HG02678 (cell line): Measurements from ENCODE around the gene ABR.
"Not testable (repeated sequence)": the region's sequence is repeated elsewhere in the genome, so short reads cannot be mapped to it uniquely, and the experiment has no call there.

Source experiments
- ATAC-seq: cut with Tn5 transposase; IDR thresholded peaks from one replicate; pipeline ENCODE4 v1.9.1; 2021; ENCODE audit warnings: mild to moderate bottlenecking, moderate library complexity; ENCODE audit not compliant: unreplicated experiment

Gene ABR

GRCh38 chr17:1050246-1050995, 129.4 kb downstream of the ABR start:
- ATAC-seq: no peak

GRCh38 chr17:1049446-1050225, 130.1 kb downstream of the ABR start:
- ATAC-seq: no peak

DNA sequence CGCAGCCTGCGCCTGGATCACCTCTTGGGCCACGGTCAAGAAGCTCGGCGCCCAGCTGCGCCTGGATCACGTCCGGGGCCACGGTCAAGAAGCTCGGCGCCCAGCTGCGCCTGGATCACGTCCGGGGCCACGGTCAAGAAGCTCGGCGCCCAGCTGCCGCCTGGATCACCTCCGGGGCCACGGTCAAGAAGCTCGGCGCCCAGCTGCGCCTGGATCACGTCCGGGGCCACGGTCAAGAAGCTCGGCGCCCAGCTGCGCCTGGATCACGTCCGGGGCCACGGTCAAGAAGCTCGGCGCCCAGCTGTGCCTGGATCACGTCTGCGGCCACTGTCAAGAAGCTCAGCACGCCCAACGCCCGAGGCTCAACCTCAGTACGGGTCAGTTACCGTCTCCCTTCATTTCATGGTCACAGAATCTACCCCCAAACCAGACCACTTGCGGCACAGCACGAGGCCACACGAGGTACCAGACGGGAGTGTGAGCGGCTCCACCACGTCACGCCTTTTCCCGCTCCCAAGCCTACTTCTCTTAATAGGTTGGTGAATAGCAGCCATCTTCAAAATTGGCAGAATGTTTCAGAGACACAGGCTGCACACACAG, 131.2 kb downstream of the ABR start:
- ATAC-seq: not testable (repeated sequence)

- no peak for ATAC-seq
Measured at GRCh38 chr17:1047879-1048470, 131.8 kb downstream of the ABR start.

- no peak for ATAC-seq
Measured at GRCh38 chr17:1047177-1047878, 132.5 kb downstream of the ABR start.

DNA sequence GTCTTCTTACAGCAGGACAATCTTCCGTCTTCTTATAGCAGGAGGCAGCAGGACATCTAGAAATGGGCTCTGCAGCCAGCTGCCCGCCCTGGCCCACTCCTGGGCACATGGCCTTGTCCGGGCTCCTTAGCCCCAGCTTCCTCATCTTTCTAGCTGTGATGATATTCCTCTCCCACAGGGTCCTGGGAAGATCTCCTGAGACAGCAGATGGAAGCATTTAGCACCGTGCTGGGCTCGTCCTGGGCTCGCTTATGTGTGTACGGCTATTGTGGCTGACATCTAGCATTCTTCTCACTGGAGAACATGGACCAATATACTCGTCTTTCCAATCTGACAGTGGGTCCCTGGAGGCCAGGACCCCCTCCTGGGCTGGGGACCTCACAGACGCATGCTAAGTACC, 134.3 kb downstream of the ABR start:
- ATAC-seq: no peak

DNA sequence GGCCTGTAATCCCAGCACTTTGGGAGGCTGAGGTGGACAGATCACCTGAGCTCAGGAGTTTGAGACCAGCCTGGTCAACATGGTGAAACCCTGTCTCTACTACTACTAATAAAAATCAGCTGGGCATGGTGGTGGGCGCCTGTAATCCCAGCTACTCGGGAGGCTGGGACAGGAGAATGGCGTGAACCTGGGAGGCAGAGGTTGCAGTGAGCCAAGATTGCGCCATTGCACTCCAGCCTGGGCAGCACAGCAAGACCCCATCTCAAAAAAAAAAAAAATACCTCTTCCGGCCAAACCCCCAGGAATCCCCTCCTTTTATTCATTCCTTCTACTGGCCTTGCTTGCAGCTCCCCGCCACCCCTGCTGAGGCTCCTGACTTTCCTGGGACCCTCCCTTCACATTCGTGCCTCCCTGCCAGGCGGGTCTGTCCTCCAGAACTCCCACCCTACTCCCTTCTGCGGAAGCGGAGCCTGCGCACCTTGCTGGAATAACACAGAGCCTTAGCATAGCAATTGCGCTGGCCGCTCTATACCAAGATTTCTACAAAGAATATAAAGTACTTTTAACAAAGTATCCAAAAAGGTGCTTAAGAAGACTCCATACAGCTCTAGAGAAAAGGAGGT, 135.3 kb downstream of the ABR start:
- ATAC-seq: not testable (repeated sequence)

DNA sequence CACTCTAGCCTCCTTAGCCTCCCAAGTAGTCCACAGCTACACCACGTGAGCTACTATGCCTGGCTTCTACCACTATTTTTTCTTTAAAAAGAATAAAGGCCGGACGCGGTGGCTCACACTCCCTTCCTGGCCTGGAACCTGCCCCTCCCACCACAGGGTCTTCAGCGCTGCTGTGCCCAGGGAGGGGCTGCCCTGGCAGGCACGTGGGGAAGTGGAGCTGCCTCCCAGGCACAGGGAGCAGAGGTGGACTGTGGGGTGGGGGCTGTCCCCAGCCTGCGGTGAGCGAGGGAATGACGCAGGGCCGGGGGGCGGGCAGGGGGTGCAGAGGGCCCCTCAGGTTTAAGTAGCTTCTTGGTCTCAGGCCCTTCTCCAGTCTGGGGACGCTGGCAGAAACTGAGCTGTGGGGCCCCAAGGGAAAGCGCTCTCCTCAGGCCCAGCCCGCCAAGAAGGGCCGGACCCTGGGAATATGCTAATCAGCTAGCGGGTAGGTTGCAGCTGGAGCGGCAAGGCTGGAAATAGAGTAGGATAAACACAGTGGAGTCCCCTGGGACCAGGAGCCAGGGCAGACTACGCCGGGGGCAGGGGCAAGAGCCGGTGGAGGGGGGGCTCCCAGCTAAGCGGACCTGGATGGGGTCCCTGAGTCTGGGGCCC, 136.1 kb downstream of the ABR start:
- no peak for ATAC-seq

DNA sequence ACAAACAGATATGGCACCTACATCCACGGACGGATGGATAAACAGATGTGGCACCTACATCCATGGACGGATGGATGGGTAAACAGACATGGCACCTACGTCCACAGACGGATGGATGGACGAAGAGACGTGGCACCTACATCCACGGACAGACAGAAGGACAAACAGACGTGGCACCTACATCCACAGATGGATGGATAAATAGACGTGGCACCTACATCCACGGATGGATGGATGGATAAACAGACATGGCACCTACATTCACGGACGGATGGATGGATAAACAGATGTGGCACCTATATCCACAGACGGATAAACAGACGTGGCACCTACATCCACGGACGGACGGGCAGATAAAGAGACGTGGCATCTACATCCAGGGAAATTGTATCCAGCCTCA, 137.3 kb downstream of the ABR start:
- ATAC-seq: no peak

DNA sequence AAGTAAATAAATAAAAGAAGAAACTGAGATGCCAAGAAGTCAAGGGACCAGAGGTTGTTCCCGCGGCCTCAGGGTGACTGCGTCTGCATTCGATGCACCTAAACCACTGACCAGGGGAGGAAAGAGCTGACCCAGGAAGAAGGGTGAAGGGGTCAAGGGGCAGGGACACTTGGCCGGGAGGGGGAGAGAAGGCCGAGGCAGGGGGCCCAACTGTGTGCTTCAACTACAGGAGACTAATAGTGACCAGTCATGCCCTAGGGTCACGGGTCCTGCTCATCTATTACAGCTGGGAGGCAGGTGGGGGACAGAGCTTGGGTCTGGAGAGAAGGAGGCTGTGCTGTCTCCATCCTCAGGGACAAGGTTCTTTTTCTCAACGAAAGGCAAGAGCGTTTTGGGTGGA, 138.0 kb downstream of the ABR start:
- ATAC-seq: no peak

DNA sequence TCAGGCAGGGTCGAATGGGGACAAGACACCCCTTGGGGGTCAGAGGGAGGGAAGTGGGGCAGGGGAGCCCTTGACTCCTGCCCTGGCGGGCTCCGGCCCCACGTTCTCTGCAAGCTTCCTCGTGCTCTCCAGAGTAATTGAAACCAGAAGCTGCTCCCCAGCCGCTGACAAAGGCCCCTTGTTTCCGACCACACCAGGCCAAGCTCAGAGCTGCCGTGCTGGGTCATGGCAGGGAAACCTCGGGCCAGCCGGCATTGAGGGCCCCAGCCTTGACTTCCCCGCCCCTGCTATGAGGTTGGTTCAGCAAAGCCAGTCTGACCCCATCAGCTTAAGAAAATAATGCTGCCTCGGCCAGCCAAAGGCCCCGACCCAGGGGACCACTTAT, 139.6 kb downstream of the ABR start:
- no peak for ATAC-seq

DNA sequence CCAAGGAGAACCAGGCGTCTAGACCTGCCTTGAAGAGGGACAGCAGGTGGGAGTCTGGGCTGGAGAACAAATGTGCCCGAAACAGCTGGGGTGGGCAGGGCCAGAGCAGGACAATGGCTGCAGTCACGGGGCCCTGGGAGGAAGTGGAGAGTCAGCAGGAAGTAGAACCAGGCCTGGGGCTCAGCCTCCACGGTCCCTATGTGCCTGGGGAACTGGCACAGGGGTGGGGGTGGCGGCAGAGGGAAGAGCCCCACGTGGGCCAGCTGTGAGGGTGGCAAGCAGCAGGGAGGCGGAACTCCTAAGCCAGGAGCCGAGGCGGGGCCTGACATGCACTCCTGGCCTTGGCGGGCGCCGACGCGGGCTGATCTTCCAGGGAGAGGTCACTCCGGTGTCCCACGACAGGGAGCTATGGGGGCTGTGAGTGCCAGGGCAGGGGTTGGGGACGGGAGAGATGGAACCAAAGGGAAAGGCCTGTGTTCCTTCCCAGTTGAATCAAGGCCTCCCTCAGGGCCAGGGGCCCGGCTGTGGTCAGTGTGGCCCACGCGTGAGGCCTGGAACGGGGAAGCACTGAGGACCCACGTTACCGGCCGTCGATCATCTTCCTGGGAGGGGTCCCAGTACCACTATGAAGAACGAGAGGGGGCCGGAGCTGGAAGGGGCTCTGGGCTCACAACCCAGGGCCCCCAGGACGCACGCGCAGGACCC, 140.1 kb downstream of the ABR start:
- no peak for ATAC-seq

DNA sequence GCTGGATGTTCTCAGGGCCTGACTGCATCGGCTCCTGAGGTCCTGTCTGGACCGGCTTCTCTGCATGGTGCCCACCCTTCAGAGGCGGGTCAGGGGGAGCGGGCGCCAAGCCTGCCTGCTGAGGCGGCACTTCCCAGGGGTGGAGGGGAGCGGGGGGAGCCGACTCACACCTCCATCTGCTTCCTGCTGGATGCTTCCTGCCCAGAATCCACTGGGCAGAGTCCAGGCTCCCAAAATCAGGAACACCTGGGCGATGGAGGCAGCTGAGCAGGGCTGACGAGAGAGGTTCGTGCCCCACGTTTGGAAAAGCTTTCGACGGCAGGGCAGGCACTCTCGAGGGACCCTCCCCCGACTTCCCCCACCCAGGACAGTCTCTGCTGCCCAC, 140.7 kb downstream of the ABR start:
- no peak for ATAC-seq

DNA sequence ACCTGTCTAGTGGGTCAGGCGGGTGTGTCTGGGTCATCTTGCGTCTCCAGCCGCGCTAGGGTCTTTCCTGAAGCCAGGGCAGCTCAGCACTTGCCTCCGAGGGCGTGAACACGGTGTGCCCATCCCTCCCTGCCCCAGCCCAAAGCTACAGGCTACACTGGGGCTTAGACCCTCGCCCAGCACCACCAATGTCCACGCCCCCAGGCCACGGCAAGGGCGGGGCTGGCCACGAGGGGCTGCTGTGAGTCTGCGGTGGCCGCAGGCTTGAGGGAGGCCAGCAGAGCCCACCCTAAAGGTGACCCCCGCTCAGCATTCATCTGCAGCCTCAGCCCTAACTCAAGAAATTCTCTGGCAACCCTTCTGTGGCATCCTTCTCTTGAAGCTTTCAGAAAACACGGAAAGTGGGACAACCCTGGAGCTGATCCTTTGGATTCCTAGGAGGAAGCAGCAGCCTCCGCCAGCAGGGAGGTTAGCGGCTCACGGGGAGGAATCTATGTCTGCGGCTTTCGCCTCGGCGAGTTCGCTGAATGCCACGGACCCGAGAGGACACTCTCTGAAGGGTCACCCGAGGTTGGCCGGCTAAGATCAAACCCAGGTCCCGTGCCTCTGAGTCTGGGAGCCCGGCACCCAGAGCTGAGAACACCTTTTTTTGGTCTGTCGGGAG, 141.2 kb downstream of the ABR start:
- ATAC-seq: no peak

DNA sequence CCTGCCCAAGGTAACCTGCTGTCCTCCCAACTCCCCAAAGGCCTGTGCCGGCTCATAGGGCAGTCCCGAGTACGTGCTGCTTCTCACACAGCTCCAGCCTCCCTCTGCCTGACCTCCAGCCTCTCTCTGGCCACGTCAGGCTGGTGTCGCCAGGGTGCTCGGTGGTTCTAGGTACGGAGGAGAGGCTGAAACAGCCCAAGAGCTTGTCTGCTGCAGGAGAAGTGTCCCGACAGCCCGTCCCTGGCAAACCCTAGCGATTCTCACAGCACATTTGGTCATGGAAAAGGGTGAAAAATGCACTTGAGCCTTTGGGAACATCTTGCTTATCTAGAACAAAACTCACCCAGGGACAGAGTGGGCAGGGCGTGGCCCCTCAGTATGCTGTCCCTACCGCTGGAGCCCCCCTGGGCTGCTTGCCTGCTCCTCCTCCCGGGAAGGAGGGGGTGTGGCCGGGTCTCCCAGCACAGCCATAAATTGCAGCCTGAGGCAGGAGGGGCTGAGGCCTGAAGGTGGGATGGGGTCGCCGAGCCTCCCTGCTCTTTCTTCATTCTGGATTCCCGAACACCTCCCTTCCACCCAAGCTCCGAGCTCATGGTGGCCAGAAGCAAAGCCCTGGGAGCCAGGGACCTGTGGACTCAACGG, 142.4 kb downstream of the ABR start:
- no peak for ATAC-seq

- no peak for ATAC-seq
Measured at GRCh38 chr17:1036845-1037237, 142.9 kb downstream of the ABR start.

DNA sequence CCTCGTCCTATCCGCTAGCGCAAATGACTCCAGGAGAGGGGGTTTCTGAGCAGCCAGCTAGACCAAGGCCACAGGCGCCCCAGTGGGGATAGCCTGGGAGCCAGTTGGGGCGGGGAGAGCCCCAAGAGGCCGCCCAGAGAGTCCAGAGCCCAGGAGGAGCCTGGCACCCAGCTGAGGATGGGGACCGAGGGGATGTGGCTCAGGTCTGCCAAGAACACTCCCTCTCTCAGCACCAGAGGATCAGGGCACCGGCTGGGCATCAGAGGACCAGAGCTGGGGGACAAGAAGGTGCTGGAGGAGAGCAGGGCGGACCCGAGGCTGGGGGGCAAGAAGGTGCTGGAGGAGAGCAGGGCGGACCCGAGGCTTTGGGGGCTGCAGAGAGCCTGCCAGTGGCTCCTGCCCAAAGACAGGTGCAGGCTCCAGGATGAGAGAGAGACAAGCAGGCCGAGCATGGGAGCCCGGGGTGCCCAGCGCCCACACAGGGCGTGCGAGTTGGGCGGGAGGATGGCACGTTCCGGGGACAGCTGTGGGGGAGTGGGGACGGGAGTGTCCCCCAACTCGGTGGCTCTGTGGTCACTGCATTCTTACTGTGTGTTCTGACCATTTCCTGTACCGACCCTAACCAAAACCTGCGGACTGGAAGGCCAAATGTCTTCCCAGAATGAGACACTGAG, 143.5 kb downstream of the ABR start:
- ATAC-seq: no peak
